Activated CD4-positive, alpha-beta T cell treated with anti-CD3 and anti-CD28 coated beads for 48 hours (primary cell): ENCODE data around the gene CFAP210.

ENCODE experiments used
- DNase-seq: peaks from one replicate; pipeline ENCODE4 v3.0.0-alpha.2; 2020

CFAP210 gene

DNA sequence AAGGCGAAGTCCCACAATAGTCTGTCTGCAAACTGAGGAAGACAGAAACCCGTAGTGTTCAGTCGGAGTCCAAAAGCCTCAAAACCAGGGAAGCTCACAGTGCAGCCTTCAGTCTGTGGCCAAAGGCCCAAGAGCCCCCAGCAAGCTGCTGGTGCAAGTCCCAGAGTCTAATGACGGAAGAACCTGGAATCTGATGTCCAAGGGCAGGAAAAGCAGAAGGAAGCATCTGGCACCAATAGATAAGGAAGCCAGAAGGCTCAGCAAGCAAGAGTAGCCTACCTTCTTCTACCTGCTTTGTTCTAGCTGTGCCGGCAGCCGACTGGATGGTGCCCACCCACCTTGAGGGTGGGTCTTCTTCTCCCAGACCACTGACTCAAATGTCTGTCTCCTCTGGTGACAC, 21.8 kb downstream of the CFAP210 start:
- DNase-seq: no peak

GRCh38 chr2:169670937-169671336, 23.3 kb downstream of the CFAP210 start:
- DNase-seq: no peak

GRCh38 chr2:169670215-169670651, 24.0 kb downstream of the CFAP210 start:
- DNase-seq: no peak

- no peak for DNase-seq
Measured at GRCh38 chr2:169667583-169667982, 26.6 kb downstream of the CFAP210 start.

DNA sequence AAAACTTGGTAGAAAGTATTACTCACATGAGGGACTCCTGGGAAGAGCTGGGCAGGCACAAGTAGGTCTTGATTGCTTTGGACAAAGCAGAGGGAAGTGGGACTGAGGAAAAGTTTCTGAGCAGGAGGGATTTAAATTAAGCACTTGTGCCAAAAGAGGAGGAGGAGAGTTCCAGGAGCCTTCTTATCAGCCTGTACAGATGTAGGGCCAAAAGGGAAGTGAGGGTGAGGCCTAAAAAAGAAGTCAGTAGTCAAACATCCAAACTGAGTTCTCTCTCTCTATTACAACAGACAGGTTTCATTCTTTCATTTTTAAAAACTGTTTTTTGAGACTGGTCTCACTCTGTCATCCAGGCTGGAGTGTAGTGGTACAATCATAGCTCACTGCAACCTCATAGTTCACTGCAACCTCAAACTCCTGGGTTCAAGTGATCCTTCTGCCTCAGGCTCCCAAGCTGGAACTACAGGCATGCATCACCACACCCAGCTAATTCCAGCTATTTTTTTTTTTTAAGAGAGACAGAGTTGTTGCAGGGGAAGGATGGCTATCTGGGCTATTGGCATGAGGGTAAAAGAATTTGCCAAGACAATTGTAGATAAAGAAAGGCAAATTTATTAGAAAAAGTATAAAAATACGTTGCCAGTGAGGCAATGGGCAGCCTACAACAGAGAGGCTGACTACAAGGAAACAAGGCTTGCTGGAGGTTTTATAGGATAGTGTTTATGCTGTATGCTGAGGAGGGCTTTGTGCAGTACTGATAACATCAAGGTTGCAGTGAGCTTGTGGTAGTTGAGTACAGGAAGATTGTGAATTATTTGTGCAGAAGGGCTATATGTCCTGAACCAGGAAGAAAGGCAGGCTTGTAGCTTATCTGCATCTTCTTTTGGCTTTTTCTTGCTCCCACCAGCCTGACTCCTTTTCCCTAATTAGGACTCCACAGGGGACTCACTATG, 29.0 kb downstream of the CFAP210 start:
- DNase-seq: no peak

DNA sequence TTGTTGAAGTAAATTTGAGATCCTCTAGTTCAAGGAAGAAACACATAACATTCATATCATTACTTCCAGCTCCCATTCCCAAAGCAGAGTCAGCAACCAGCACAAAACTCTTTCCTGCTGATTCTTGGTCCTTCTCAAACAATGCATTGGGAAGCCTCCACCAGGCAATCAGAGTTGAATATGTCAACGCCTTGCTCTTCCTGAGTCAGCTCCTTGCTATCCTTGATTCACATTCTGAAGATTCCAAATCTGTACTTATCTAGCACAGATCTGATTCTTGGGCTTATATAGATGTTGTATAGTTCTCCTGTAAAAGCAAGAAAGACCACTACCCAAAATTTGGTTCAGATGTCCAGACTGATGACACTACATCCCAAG, 29.6 kb downstream of the CFAP210 start:
- DNase-seq: no peak

DNA sequence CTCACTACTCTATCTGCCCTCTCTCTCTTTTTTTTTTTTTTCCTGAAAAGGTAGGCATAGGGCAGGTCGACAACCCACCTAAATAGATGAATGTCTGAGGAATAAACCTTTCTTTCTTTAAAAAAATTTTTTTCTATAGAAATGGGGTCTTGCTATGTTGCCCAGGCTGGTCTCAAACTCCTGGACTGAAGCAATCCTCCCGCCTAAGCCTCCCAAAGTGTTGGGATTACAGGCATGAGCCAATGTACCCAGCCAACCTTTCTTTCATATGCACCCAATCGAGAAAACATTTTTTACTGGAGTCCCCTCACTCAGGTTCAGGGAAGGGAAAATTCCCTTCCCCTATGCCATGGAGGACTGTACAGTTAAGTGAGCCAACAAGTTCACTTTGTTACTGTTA, 31.0 kb downstream of the CFAP210 start:
- no peak for DNase-seq

DNA sequence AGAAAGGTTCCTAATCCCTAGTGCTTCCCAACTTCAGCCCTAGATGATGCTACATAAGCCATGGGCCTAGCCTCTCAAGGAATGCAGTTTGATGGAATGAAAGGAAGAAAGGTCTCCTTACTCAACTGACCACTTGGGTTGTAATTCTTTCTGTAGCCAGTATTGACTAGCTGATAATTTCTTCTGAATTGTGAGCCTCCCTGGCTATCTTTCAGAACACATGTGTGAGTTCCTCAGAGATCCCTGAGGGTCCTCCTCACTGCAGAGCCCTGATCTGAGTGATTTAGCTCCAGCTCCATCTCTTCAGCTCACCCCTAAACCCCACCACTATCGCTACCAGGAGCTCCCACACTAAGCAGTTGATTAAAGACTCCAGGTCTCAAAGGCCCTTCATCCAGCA, 31.5 kb downstream of the CFAP210 start:
- DNase-seq: no peak

- no peak for DNase-seq
Measured at GRCh38 chr2:169661265-169661664, 32.9 kb downstream of the CFAP210 start.

DNA sequence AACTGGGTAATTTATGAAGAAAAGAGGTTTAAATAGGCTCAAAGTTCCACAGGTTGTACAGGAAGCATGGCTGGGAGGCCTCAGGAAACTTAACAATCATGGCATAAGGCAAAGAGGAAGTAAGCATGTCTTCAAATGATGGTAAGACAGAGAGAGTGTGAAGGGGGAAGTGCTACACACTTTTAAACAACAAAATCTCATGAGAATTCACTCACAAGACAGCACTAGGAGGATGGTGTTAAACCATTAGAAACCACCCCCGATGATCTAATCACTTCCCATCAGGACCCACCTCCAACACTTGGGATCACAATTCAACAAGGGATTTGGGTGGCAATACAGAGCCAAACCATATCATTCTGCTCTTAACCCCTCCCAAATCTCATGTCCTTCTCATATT, 34.9 kb downstream of the CFAP210 start:
- DNase-seq: no peak

DNA sequence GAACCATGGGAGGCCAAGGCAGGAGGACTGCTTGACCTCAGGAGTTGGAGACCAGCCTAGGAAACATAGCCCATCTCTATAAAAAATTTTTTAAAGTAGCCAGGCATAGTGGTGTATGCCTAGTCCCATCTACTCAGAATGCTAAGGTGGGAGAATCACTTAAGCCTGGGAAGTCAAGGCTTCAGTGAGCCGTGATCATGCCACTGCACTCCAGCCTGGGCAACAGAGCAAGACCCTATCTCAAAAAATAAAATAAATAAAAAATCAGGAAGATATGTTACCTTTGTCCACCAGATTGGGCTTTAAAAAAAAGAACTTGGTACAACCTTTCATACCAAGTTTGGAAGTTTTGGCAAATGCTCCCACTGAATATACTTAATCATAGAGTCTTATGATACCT, 35.3 kb downstream of the CFAP210 start:
- no peak for DNase-seq

GRCh38 chr2:169656164-169656563, 38.0 kb downstream of the CFAP210 start:
- no peak for DNase-seq

DNA sequence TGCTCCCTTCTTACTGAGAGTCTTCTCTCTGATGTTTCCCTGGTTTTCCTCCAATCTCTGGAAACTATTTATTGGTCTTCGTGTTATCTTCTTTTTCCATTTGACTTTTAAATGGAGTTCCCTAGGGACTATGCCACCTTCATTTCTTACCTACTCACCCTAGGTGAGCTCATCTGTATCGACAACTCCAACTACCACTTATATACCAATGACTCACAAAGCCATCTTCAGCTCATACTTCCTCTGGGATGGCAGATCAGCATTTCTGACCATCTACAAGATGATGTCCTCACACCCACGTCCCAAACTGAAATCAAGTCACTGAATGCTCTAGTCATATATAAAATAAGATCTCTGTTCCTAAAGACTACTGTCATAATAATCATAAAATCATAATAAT, 40.6 kb downstream of the CFAP210 start:
- DNase-seq: no peak

DNA sequence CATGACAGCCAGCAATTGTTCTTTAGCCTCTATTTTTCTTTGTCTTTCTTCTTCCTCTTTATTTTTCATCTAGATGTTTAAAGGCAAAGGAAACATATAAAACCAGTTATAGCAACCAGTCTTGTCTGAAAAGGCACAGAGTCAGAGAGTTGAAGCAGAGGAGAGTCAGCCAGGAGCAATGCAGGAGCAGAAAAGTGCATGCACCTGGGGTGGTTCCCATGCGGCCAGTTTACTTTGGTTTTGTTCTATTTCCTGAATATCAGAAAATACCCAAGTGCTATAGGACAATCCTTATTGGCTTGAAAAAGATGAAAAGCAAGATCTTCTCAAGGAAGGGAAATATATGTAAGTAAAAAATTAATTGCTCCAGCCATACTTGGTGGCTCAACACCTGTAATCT, 44.9 kb downstream of the CFAP210 start:
- no peak for DNase-seq

GRCh38 chr2:169647496-169647895, 46.7 kb downstream of the CFAP210 start:
- DNase-seq: no peak

- no peak for DNase-seq
Measured at GRCh38 chr2:169644173-169644572, 50.0 kb downstream of the CFAP210 start.

DNA sequence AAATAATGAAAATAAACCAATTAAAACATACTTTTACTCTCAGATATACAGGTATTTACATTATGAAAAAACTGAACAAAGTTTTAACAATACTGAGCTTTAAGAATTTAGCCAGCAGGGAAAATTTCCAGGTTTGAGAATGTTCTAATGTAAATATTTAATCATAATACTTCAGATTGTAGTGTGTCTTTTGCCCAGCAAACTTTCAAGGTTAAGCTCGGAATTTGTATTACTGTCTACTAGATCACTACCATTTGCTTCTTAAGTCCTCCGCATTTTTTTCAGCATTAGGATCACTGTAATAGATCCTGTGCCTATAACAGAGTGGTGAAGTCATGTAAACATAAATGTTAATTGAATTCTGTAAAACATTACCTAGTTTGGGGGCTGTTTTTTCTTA, 52.7 kb downstream of the CFAP210 start:
- no peak for DNase-seq

GRCh38 chr2:169640104-169640503, 54.1 kb downstream of the CFAP210 start:
- no peak for DNase-seq

- no peak for DNase-seq
Measured at GRCh38 chr2:169637620-169638019, 56.6 kb downstream of the CFAP210 start.

DNA sequence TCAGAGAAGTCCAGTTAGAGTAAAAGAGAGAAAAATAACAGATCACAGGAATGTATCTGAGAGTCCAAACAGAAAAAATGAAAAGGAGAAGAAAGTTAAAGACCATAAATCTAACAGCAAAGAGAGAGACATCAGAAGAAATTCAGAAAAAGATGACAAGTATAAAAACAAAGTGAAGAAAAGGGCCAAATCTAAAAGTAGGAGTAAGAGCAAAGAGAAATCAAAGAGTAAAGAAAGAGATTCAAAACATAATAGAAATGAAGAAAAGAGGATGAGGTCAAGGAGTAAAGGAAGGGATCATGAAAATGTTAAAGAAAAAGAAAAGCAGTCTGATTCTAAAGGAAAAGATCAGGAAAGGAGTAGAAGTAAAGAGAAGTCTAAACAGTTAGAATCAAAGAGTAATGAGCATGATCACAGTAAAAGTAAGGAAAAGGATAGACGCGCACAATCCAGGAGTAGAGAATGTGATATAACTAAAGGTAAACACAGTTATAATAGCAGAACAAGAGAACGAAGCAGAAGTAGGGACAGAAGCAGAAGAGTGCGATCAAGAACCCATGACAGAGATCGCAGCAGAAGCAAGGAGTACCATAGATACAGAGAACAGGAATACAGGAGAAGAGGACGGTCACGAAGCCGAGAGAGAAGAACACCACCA, 57.6 kb downstream of the CFAP210 start:
- no peak for DNase-seq

DNA sequence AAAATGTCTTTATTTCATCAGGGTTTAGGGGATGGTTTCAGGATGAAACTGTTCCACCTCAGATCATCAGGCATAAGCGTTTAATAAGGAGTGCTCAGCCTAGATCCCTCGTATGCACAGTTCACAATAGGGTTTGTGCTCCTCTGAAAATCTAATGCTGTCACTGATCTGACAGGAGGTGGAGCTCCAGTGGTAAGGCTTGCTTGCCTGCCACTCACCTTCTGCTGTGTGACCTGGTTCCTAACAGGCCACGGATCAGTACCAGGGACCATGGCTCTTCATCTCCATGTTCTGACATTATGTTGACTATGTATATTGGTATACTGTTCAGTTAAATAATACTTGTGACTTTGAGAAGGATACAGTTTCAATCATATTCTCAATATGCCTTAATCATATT, 68.4 kb downstream of the CFAP210 start:
- DNase-seq: no peak

DNA sequence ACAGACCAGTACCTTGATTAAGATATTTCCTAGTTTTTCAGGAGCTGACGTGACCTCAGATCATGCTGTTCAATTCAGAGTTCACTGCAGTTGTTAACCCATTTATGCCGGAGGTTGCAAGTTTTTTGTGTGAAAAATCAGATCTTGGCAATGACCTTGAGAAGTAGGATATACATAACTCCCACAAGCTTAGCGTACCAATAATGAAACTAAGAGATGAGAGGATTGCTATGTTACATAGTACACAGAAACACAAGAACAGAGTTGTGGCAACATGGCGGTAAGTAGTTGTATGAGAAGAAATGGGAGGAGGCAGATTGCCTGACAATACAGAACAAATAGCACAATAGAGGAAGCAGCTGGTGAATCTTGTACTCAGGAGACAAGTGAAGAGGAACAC, 71.0 kb downstream of the CFAP210 start:
- no peak for DNase-seq

DNA sequence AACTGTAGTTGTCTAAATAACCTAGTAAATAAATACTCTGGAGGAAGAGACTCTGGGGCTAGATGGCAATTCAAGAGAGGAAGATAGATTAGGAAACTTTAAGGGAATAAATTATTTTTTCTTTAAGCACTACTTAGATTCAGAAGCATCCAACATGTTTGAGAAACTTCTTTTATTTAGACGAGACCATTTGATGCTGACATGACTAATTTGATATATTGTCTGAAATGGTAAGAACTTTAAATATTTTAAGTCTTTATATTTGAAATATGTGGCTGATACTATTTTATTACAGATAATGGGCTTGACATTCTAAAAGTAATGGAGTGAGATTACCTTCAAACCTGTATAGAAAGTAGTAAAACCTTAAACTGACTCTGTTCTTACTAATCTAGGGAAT, 73.7 kb downstream of the CFAP210 start:
- no peak for DNase-seq

GRCh38 chr2:169619946-169620345, 74.3 kb downstream of the CFAP210 start:
- DNase-seq: no peak
